A549 (cell line): ENCODE measurements around the gene DRAM2. TPM values are rescaled to one million over a fixed set of nuclear protein-coding genes. Genes with fewer than 3 reads are reported as not detected.

Source experiments
- ATAC-seq, 2 experiments: fragments of 200-7000 bp in 1 of 2; fragments of >200 bp in 1 of 2; cut with Nextera tagmentation in 1 of 2; cut with Tn5 transposase in 1 of 2; 3 replicates each; pipeline versions ENCODE4 v1.8.0 to v1.9.1; 2018 to 2020; ENCODE audit warnings: mild to moderate bottlenecking in 1 of 2, moderate library complexity in 1 of 2
- CTCF ChIA-PET: fragments of 300-600 bp; sonication (Branson Sonifier 250); formaldehyde crosslinking; extraction: SDS; loops from one replicate; lab custom pipeline; 2021; ENCODE audit warnings: antibody characterized with exemption, inconsistent platforms; lab: Yijun Ruan, JAX
- POLR2A ChIA-PET: fragments of 350-600 bp; formaldehyde crosslinking; extraction: SDS; loops from one replicate; lab custom pipeline; 2021; ENCODE audit warnings: antibody characterized with exemption, inconsistent platforms; lab: Yijun Ruan, JAX
- DNase-seq, 2 experiments: peaks; one replicate each; pipeline versions ENCODE4 v3.0.0 to v3.0.0-alpha.2; 2011 to 2016; ENCODE audit warnings: low read depth in 1 of 2, low spot score in 1 of 2
- FAIRE-seq: peaks from 2 replicates; lab custom pipeline; 2011; peaks lifted over from hg19 to GRCh38; lab: Jason Lieb, UNC
- H3K27ac ChIP-seq, 2 experiments: fragments of >200 bp; sonication (Bioruptor Twin); formaldehyde crosslinking; 3 replicates each; pipeline ENCODE4 v1.5.1; 2016 to 2017
- H3K4me1 ChIP-seq: fragments of >200 bp; sonication (Bioruptor Twin); formaldehyde crosslinking; 3 replicates; pipeline ENCODE4 v1.6.1; 2016
- H3K4me2 ChIP-seq: fragments of >200 bp; sonication (Bioruptor Twin); formaldehyde crosslinking; 3 replicates; pipeline ENCODE4 v1.6.1; 2016
- H3K4me3 ChIP-seq: fragments of >200 bp; sonication (Bioruptor Twin); formaldehyde crosslinking; 3 replicates; pipeline ENCODE4 v1.5.1; 2016
- H3K9me3 ChIP-seq: fragments of >200 bp; sonication (Bioruptor Twin); formaldehyde crosslinking; 3 replicates; pipeline ENCODE4 v1.6.1; 2016
- BCL3 ChIP-seq: fragments of >200 bp; sonication (Bioruptor Twin); formaldehyde crosslinking; IDR thresholded peaks from 3 replicates; pipeline ENCODE4 v1.6.1; 2016
- BHLHE40 ChIP-seq: IDR thresholded peaks from 2 replicates; pipeline ENCODE4 v1.6.1; 2012; ENCODE audit warnings: low read depth, low read length, inconsistent platforms
- CEBPB ChIP-seq, 2 experiments: fragments of >200 bp in 1 of 2; sonication (Bioruptor Twin) in 1 of 2; formaldehyde crosslinking in 1 of 2; IDR thresholded peaks; 2 replicates each; pipeline ENCODE4 v1.6.1; 2012 to 2016
- EHF ChIP-seq: fragments of 250-450 bp; sonication (Bioruptor Pico); IDR thresholded peaks from 2 replicates; pipeline ENCODE4 v1.5.0; 2020; ENCODE audit warnings: mild to moderate bottlenecking
- ESRRA ChIP-seq: fragments of 150-350 bp; IDR thresholded peaks from 2 replicates; pipeline ENCODE4 v1.6.1; 2014; ENCODE audit warnings: mild to moderate bottlenecking, low read length, borderline replicate concordance
- GATA3 ChIP-seq: IDR thresholded peaks from 2 replicates; pipeline ENCODE4 v1.6.1; 2012; ENCODE audit warnings: borderline replicate concordance
- HDAC2 ChIP-seq: fragments of 200-600 bp; sonication (generic); IDR thresholded peaks from 2 replicates; pipeline ENCODE4 v1.6.1; 2016
- HES2 ChIP-seq: fragments of >200 bp; sonication (Bioruptor Twin); formaldehyde crosslinking; IDR thresholded peaks from 2 replicates; pipeline ENCODE4 v1.6.1; 2016
- HMGXB4 ChIP-seq: fragments of 250-450 bp; sonication (Bioruptor Pico); IDR thresholded peaks from 2 replicates; pipeline ENCODE4 v1.5.0; 2021; ENCODE audit warnings: mild to moderate bottlenecking, moderate library complexity, borderline replicate concordance
- HOXB13 ChIP-seq: fragments of 250-450 bp; sonication (Bioruptor Pico); IDR thresholded peaks from 2 replicates; pipeline ENCODE4 v1.5.0; 2020; ENCODE audit warnings: low read depth, mild to moderate bottlenecking, moderate library complexity
- JUNB ChIP-seq: fragments of >200 bp; sonication (Bioruptor Twin); formaldehyde crosslinking; IDR thresholded peaks from 2 replicates; pipeline ENCODE4 v1.6.1; 2016
- MAX ChIP-seq: IDR thresholded peaks from 2 replicates; pipeline ENCODE4 v1.6.1; 2012
- NPAS2 ChIP-seq: fragments of 250-450 bp; sonication (Bioruptor Pico); IDR thresholded peaks from 2 replicates; pipeline ENCODE4 v1.8.0; 2022; ENCODE audit warnings: mild to moderate bottlenecking, moderate library complexity, borderline replicate concordance
- PBX3 ChIP-seq: IDR thresholded peaks from 2 replicates; pipeline ENCODE4 v1.6.1; 2012
- POLR2A ChIP-seq: IDR thresholded peaks from 2 replicates; pipeline ENCODE4 v1.6.1; 2012; ENCODE audit warnings: mild to moderate bottlenecking, low read length
- REST ChIP-seq: fragments of 200-600 bp; sonication (generic); IDR thresholded peaks from 2 replicates; pipeline ENCODE4 v1.6.1; 2016; ENCODE audit warnings: antibody characterized with exemption, mild to moderate bottlenecking, moderate library complexity
- RFX5 ChIP-seq: fragments of 450-650 bp; IDR thresholded peaks from 2 replicates; pipeline ENCODE4 v1.7.1; 2014; ENCODE audit warnings: antibody characterized with exemption, mild to moderate bottlenecking, moderate library complexity
- TFCP2L1 ChIP-seq: fragments of 250-450 bp; sonication (Bioruptor Pico); IDR thresholded peaks from 2 replicates; pipeline ENCODE4 v1.5.0; 2021; ENCODE audit warnings: mild to moderate bottlenecking
- TP53 ChIP-seq: fragments of 250-450 bp; sonication (Bioruptor Pico); IDR thresholded peaks from 2 replicates; pipeline ENCODE4 v1.5.0; 2021; ENCODE audit warnings: mild to moderate bottlenecking, moderate library complexity
- ZC3H11A ChIP-seq: fragments of 450-650 bp; IDR thresholded peaks from 2 replicates; pipeline ENCODE4 v1.6.1; 2014; ENCODE audit warnings: antibody characterized with exemption, mild to moderate bottlenecking
- ZNF302 ChIP-seq: fragments of 250-450 bp; sonication (Bioruptor Pico); IDR thresholded peaks from 2 replicates; pipeline ENCODE4 v1.9.0; 2021; ENCODE audit warnings: inconsistent platforms, mild to moderate bottlenecking, moderate library complexity
- ZSCAN20 ChIP-seq: fragments of 250-450 bp; sonication (Bioruptor Pico); IDR thresholded peaks from 2 replicates; pipeline ENCODE4 v1.8.0; 2022; ENCODE audit warnings: mild to moderate bottlenecking, moderate library complexity
- WGBS: methylation state at CpG from one replicate; pipeline ENCODE4 v1.1.6; 2017; ENCODE audit errors: missing lambda C conversion rate; 5-methylcytosine and 5-hydroxymethylcytosine counted together
- polyA plus RNA-seq, 4 experiments: library from polyadenylated mRNA; depleted of rRNA in 3 of 4; stranded (reverse); fragments of >200 nt; fragmentation: RNase III in 1 of 4; extraction: RNeasy Plus Mini Kit Qiagen cat#74134 plus additional on column Dnase treatment in 1 of 4; gene quantifications; 2 replicates in 3 of 4; 3 replicates in 1 of 4; pipeline ENCODE4 v1.2.3, GENCODE V29; 2011 to 2017

The DRAM2 gene
- polyA plus RNA-seq, 2 of the 4 experiments (the other 2 are of a cell fraction): 17.9 to 69.5 TPM

GRCh38 chr1:111131693-111132092, 8.2 kb downstream of the DRAM2 start:
- CTCF ChIA-PET: no interaction called here
- no peak overlapping the region for H3K27ac ChIP-seq
- no peak for TF ChIP-seq PBX3
- no peak for TF ChIP-seq JUNB
- TF ChIP-seq TFCP2L1 (CRISPR knock-in tag): no peak
- no peak for TF ChIP-seq REST
- no peak for TF ChIP-seq EHF (CRISPR knock-in tag)
- TF ChIP-seq MAX: no peak
- no peak for TF ChIP-seq ZC3H11A
- no peak for TF ChIP-seq BCL3
- no peak for TF ChIP-seq TP53 (CRISPR knock-in tag)
- TF ChIP-seq NPAS2 (CRISPR knock-in tag): no peak
- H3K9me3 ChIP-seq: no peaks in the 10 kb centered on the region
- FAIRE-seq: no peak
- H3K4me2 ChIP-seq: no peak overlapping the region
- H3K4me3 ChIP-seq: no peak overlapping the region
- H3K4me1 ChIP-seq: no peaks in the 10 kb centered on the region
- 92% methylated on average over 4 of the region's 4 CpGs for WGBS
- POLR2A ChIA-PET: no interaction called here
- no peak for ATAC-seq
- no peak for DNase-seq

- TF ChIP-seq POLR2A (no peak), RFX5 (no peak), TFCP2L1 (CRISPR knock-in tag) (no peak), BCL3 (no peak), BHLHE40 (no peak), ZNF302 (no peak), CEBPB (IDR thresholded peaks at IDR 0.05) (no peak), HOXB13 (CRISPR knock-in tag) (no peak), ZSCAN20 (CRISPR knock-in tag) (no peak), JUNB (no peak), HDAC2 (no peak), HMGXB4 (CRISPR knock-in tag) (no peak), ESRRA (no peak), GATA3 (no peak), REST (no peak), HES2 (no peak)
- CTCF ChIA-PET: no interaction called here
- WGBS: 12% methylated on average over 1 of the region's 1 CpG
- POLR2A ChIA-PET: no interaction called here
- Histone ChIP-seq H3K4me2 (no peak overlapping the region), H3K9me3 (no peaks in the 10 kb centered on the region), H3K27ac (no peak overlapping the region), H3K4me3 (no peak overlapping the region), H3K4me1 (no peaks in the 10 kb centered on the region)
- ATAC-seq: no peak
- no peak for FAIRE-seq
- DNase-seq: no peak
Observed at GRCh38 chr1:111129376-111129775, 10.5 kb downstream of the DRAM2 start.
